ENCODE data around the gene PTPRU. TPM values are rescaled to one million over a fixed set of nuclear protein-coding genes. Genes with fewer than 3 reads are reported as not detected.

The PTPRU gene
- total RNA-seq, 2 experiments from 2014 or later, result 0.16 to 0.56 TPM

DNA sequence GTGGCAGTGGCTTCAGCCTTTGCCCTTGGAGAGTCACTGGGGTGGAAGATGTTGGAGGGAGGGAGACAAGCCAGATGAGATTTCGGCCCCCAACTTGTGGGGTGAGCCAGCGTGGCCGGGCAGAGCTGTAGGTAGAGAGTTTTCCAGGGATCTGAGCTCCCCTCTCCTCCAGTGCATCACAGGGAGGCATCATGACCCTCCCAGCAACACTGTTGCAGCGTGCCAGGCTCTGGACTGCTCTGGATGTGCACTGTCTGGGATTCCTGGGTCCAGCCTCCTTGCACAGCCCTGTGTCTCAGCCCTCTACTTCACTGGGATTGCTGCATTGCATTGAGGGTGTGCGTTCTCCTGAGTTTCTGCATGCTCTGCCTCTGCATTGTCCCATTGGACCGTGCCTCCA is 8.9 kb downstream of the PTPRU start:
- CTCF ChIA-PET, result no interaction called here
- no peak overlapping the region for H3K27ac Mint-ChIP-seq
- peaks cover 23% of the 10 kb centered on the region for H3K27me3 Mint-ChIP-seq

GRCh38 chr1:29245876-29246275 is 9.6 kb downstream of the PTPRU start:
- Mint-ChIP-seq H3K27me3 (peaks cover 20% of the 10 kb centered on the region), H3K4me1 (ENCODE audit: low read depth) (no peaks in the 10 kb centered on the region), H3K27ac (no peak overlapping the region), H3K9me3 (no peaks in the 10 kb centered on the region), H3K36me3 (ENCODE audit: low read depth) (no peaks in the 10 kb centered on the region), H3K4me3 (no peak overlapping the region)
- intact Hi-C loops (cut with DNase I, micrococcal nuclease), result no loop called here
- ChIA-PET POLR2A (no interaction called here), CTCF (no interaction called here)
- no peaks in the 10 kb centered on the region for H3K9me3 ChIP-seq (ENCODE audit: control insufficient read depth in 1 of 2, insufficient read depth in 1 of 2, low read length in 2 of 2)
- H3K27me3 ChIP-seq (ENCODE audit: control insufficient read depth in 1 of 2, insufficient read depth in 2 of 2, low read length in 2 of 2), result peaks cover 3 to 5% of the 10 kb centered on the region in 2 experiments
- no peak overlapping the region for H3K27ac ChIP-seq (ENCODE audit: low read depth in 1 of 2, low read length in 2 of 2)
- ATAC-seq (ENCODE audit: poor library complexity) (no peak), DNase-seq (no peak)
- no peak for TF ChIP-seq CTCF (IDR thresholded peaks at IDR 0.05)
- no peaks in the 10 kb centered on the region for H3K36me3 ChIP-seq (ENCODE audit: insufficient read depth, low read length)
- H3K4me1 ChIP-seq (ENCODE audit: insufficient read depth, low read length), result no peaks in the 10 kb centered on the region
- H3K4me3 ChIP-seq (ENCODE audit: low read length), result no peak overlapping the region

More for the DNA sequence above, 8.9 kb downstream of the PTPRU start:
- H3K36me3 ChIP-seq (ENCODE audit: insufficient read depth, low read length), result no peaks in the 10 kb centered on the region
- H3K27ac ChIP-seq (ENCODE audit: low read depth in 1 of 2, low read length in 2 of 2), result no peak overlapping the region
- Mint-ChIP-seq H3K4me3 (no peak overlapping the region), H3K4me1 (ENCODE audit: low read depth) (no peaks in the 10 kb centered on the region), H3K36me3 (ENCODE audit: low read depth) (no peaks in the 10 kb centered on the region), H3K9me3 (no peaks in the 10 kb centered on the region)
- DNase-seq (no peak), ATAC-seq (ENCODE audit: poor library complexity) (no peak)
- POLR2A ChIA-PET, result no interaction called here
- peaks cover 3 to 8% of the 10 kb centered on the region in 2 experiments for H3K27me3 ChIP-seq (ENCODE audit: control insufficient read depth in 1 of 2, insufficient read depth in 2 of 2, low read length in 2 of 2)
- intact Hi-C loops (cut with DNase I, micrococcal nuclease), result no loop called here
- H3K4me3 ChIP-seq (ENCODE audit: low read length), result no peak overlapping the region
- no peaks in the 10 kb centered on the region for H3K9me3 ChIP-seq (ENCODE audit: control insufficient read depth in 1 of 2, insufficient read depth in 1 of 2, low read length in 2 of 2)
- no peak for TF ChIP-seq CTCF (IDR thresholded peaks at IDR 0.05)
- H3K4me1 ChIP-seq (ENCODE audit: insufficient read depth, low read length), result no peaks in the 10 kb centered on the region

DNA sequence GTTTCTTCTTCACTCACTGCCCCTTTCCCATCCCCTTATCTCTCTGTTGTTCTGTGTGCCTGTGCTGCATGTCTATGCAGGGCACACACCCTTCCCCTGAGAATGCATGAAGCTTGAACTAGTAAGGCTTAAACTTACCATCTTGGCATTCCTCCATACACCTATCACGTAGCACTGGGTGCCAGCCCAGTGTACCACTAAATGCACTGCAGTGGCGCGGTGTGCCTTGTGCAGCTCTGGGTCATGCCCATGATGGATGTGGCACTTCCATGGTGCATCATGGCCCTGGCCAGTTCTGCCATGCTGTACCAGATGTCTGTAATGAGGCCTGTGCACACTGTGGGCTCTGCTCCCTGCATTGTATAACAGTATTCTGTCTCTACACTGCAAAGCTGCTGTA is 10.7 kb downstream of the PTPRU start:
- CTCF ChIA-PET, result no interaction called here
- peaks cover 0 to 3% of the 10 kb centered on the region in 2 experiments for H3K27me3 ChIP-seq (ENCODE audit: control insufficient read depth in 1 of 2, insufficient read depth in 2 of 2, low read length in 2 of 2)

More for the DNA sequence above, 10.7 kb downstream of the PTPRU start:
- POLR2A ChIA-PET, result no interaction called here
- Mint-ChIP-seq H3K4me3 (no peak overlapping the region), H3K27ac (no peak overlapping the region), H3K4me1 (ENCODE audit: low read depth) (no peaks in the 10 kb centered on the region), H3K9me3 (no peaks in the 10 kb centered on the region), H3K27me3 (peaks cover 9% of the 10 kb centered on the region), H3K36me3 (ENCODE audit: low read depth) (no peaks in the 10 kb centered on the region)
- Histone ChIP-seq H3K27ac (ENCODE audit: low read depth in 1 of 2, low read length in 2 of 2) (no peak overlapping the region), H3K4me1 (ENCODE audit: insufficient read depth, low read length) (no peaks in the 10 kb centered on the region), H3K9me3 (ENCODE audit: control insufficient read depth in 1 of 2, insufficient read depth in 1 of 2, low read length in 2 of 2) (no peaks in the 10 kb centered on the region), H3K4me3 (ENCODE audit: low read length) (no peak overlapping the region), H3K36me3 (ENCODE audit: insufficient read depth, low read length) (no peaks in the 10 kb centered on the region)
- intact Hi-C loops (cut with DNase I, micrococcal nuclease), result no loop called here
- ATAC-seq (ENCODE audit: poor library complexity) (no peak), DNase-seq (no peak)
- TF ChIP-seq CTCF (IDR thresholded peaks at IDR 0.05), result no peak

Data from CD4-positive, alpha-beta T cell (primary cell).